ENCODE measurements around the gene SCART1. TPM values are rescaled to one million over a fixed set of nuclear protein-coding genes. Genes with fewer than 3 reads are reported as not detected.

The SCART1 gene
- total RNA-seq, 1 donor from 2014 or later = not detected

DNA sequence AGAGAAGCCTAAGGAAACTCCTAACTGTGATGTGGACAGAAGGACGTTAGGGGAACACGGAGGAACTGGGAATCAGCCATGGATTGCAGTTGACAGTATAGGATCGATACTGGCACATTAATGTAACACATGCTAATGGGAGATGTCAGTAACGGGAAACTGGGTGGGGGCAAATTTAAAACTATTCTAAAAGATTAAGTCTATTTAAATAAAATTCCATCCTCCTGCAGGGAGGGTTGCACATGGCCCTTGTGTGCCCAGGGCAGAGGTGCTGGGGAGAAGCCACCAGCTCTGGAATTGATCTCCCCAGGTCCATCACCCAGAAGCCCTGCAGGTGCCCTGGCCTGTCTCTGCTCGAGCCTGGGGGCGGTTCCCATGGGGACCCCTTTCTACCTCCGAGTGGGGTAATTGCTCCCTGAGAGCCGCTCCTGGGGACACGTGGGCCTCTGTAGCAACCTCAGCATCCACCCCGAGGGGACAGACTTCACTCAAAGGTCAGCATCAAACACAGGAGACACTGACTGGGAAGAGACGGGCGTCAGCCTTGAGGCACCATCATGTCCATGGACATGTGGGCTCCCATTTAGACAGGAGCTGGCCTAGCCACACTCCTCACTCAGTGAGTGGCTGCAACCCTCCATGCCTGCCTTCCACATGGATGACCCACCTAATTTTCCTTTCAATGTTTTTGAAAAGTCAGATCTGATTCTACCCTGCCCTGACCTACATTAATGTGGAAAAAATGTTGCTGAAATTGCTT is 21.1 kb downstream of the SCART1 start:
- TF ChIP-seq, protein P1, sequence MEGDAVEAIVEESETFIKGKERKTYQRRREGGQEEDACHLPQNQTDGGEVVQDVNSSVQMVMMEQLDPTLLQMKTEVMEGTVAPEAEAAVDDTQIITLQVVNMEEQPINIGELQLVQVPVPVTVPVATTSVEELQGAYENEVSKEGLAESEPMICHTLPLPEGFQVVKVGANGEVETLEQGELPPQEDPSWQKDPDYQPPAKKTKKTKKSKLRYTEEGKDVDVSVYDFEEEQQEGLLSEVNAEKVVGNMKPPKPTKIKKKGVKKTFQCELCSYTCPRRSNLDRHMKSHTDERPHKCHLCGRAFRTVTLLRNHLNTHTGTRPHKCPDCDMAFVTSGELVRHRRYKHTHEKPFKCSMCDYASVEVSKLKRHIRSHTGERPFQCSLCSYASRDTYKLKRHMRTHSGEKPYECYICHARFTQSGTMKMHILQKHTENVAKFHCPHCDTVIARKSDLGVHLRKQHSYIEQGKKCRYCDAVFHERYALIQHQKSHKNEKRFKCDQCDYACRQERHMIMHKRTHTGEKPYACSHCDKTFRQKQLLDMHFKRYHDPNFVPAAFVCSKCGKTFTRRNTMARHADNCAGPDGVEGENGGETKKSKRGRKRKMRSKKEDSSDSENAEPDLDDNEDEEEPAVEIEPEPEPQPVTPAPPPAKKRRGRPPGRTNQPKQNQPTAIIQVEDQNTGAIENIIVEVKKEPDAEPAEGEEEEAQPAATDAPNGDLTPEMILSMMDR (IDR thresholded peaks at IDR 0.05; ENCODE audit: insufficient read depth, low read length, poor library complexity, severe bottlenecking) = no peak
- Histone ChIP-seq H3K36me3 (ENCODE audit: control insufficient read depth, insufficient read depth, low read length) (no peaks in the 10 kb centered on the region), H3K27me3 (ENCODE audit: control insufficient read depth, insufficient read depth, low read length) (no peaks in the 10 kb centered on the region), H3K4me3 (ENCODE audit: low read depth, low read length) (no peak overlapping the region)
- no peak for DNase-seq (ENCODE audit: low read depth)

GRCh38 chr10:133475425-133475734 is 21.6 kb downstream of the SCART1 start:
- Histone ChIP-seq H3K36me3 (ENCODE audit: control insufficient read depth, insufficient read depth, low read length) (no peaks in the 10 kb centered on the region), H3K27me3 (ENCODE audit: control insufficient read depth, insufficient read depth, low read length) (no peaks in the 10 kb centered on the region), H3K4me3 (ENCODE audit: low read depth, low read length) (no peak overlapping the region)
- TF ChIP-seq, protein P1 (IDR thresholded peaks at IDR 0.05; ENCODE audit: insufficient read depth, low read length, poor library complexity, severe bottlenecking) = no peak
- DNase-seq (ENCODE audit: low read depth) = no peak

GRCh38 chr10:133475821-133476640 is 22.3 kb downstream of the SCART1 start:
- no peak for DNase-seq (ENCODE audit: low read depth)
- Histone ChIP-seq H3K27me3 (ENCODE audit: control insufficient read depth, insufficient read depth, low read length) (no peaks in the 10 kb centered on the region), H3K4me3 (ENCODE audit: low read depth, low read length) (no peak overlapping the region), H3K36me3 (ENCODE audit: control insufficient read depth, insufficient read depth, low read length) (no peaks in the 10 kb centered on the region)
- TF ChIP-seq, protein P1 (IDR thresholded peaks at IDR 0.05; ENCODE audit: insufficient read depth, low read length, poor library complexity, severe bottlenecking) = no peak

GRCh38 chr10:133476641-133476990 is 22.9 kb downstream of the SCART1 start:
- H3K36me3 ChIP-seq (ENCODE audit: control insufficient read depth, insufficient read depth, low read length) = no peaks in the 10 kb centered on the region
- TF ChIP-seq, protein P1 (IDR thresholded peaks at IDR 0.05; ENCODE audit: insufficient read depth, low read length, poor library complexity, severe bottlenecking) = no peak
- H3K4me3 ChIP-seq (ENCODE audit: low read depth, low read length) = no peak overlapping the region
- DNase-seq (ENCODE audit: low read depth) = no peak
- no peaks in the 10 kb centered on the region for H3K27me3 ChIP-seq (ENCODE audit: control insufficient read depth, insufficient read depth, low read length)

- TF ChIP-seq, protein P1 (IDR thresholded peaks at IDR 0.05; ENCODE audit: insufficient read depth, low read length, poor library complexity, severe bottlenecking) = no peak
- Histone ChIP-seq H3K36me3 (ENCODE audit: control insufficient read depth, insufficient read depth, low read length) (no peaks in the 10 kb centered on the region), H3K27me3 (ENCODE audit: control insufficient read depth, insufficient read depth, low read length) (no peaks in the 10 kb centered on the region), H3K4me3 (ENCODE audit: low read depth, low read length) (no peak overlapping the region)
- no peak for DNase-seq (ENCODE audit: low read depth)
Measured at GRCh38 chr10:133481086-133481643, 27.4 kb downstream of the SCART1 start.

Data from kidney epithelial cell (primary cell).